Adipocyte (in vitro differentiated cells): ENCODE measurements around the gene TMEM106C.
A peak's percentile ranks its signal among the peaks of the same experiment; 100 is the strongest.

Experiments used
- DNase-seq: peaks from one replicate; pipeline ENCODE4 v3.0.0-alpha.2; 2015; ENCODE audit warnings: low read depth
- H3K27me3 ChIP-seq: replicated peaks from 2 replicates; pipeline ENCODE4 v1.7.0; 2013; ENCODE audit warnings: mild to moderate bottlenecking, low read length, moderate library complexity; ENCODE audit not compliant: control insufficient read depth, insufficient read depth
- H3K36me3 ChIP-seq: 2 replicates; pipeline ENCODE4 v1.7.0; 2013; ENCODE audit warnings: low read length, mild to moderate bottlenecking, moderate library complexity; ENCODE audit not compliant: control insufficient read depth, insufficient read depth, severe bottlenecking
- H3K4me1 ChIP-seq: 2 replicates; pipeline ENCODE4 v1.7.0; 2013; ENCODE audit warnings: mild to moderate bottlenecking, low read length, moderate library complexity; ENCODE audit not compliant: control insufficient read depth, insufficient read depth
- H3K4me3 ChIP-seq: 2 replicates; pipeline ENCODE4 v1.7.0; 2013; ENCODE audit warnings: mild to moderate bottlenecking, low read length, moderate library complexity
- H3K9ac ChIP-seq: 2 replicates; pipeline ENCODE4 v1.7.0; 2013; ENCODE audit warnings: mild to moderate bottlenecking, low read length, moderate library complexity
- H3K9me3 ChIP-seq: 2 replicates; pipeline ENCODE4 v1.7.0; 2013; ENCODE audit warnings: mild to moderate bottlenecking, low read length, moderate library complexity; ENCODE audit not compliant: control insufficient read depth

The TMEM106C gene

DNA sequence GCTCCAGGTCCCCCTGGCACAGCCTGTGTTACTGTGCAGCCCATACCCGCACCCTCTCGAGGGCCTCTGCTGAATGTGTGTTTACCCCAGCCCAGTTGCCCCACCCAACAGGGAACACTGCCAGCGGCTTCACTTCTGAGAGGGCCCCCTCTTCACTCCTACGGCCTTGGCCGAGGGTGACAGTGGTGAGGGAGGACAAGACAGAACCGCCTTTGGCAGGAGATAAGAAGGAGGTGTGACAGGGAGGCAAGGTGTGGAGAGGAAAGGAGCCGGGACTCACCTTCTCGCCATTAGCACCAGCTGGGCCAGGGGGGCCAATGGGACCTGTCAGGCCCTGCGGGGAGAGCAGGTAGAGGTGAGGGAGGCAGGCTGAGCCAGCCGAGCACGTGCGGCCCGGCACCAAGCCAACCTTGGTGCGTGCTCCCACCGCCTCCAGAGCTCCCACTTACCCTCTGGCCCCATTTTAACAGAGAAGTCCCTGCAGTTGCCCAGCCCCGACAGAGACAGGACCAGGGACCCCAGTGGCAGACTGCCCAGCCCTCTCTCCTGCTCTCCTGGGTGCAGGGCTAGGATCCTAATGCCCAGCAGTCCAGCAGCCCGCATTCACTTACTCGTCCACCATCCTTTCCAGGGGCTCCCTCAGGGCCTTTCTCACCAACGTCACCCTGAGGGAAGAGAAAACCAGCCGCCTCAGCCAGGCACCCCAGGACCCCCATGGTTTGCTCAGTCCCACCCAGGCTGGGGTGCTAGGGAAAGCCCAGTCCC is 18.3 kb downstream of the TMEM106C start:
- Histone ChIP-seq H3K4me1 (no peaks in the 10 kb centered on the region), H3K27me3 (peaks cover 69% of the 10 kb centered on the region), H3K4me3 (no peak overlapping the region), H3K36me3 (no peaks in the 10 kb centered on the region), H3K9ac (no peak overlapping the region), H3K9me3 (peaks cover 11% of the 10 kb centered on the region)
- DNase-seq: no peak

DNA sequence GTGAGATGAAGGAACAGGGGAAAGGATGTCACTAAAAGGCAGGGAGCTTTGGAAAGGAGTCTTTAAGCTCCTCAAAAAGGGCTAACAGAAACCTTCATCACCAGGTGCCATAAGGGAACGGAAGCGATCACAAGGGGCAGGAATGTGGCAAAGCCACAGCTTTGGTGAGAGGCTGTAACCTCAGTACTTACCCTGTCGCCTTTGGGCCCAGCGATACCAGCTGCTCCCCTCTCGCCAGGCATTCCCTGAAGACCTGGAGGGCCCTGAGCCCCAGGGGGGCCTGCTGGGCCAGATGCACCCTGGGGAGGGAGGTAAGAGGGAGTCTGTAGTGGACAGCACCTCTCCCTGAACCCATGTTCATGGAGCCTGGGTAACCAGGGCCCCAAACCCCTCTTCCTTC is 18.9 kb downstream of the TMEM106C start:
- no peaks in the 10 kb centered on the region for H3K36me3 ChIP-seq
- H3K4me1 ChIP-seq: no peaks in the 10 kb centered on the region
- H3K9me3 ChIP-seq: peaks cover 11% of the 10 kb centered on the region
- DNase-seq: no peak
- H3K4me3 ChIP-seq: no peak overlapping the region
- H3K9ac ChIP-seq: no peak overlapping the region
- H3K27me3 ChIP-seq: peaks cover 68% of the 10 kb centered on the region

DNA sequence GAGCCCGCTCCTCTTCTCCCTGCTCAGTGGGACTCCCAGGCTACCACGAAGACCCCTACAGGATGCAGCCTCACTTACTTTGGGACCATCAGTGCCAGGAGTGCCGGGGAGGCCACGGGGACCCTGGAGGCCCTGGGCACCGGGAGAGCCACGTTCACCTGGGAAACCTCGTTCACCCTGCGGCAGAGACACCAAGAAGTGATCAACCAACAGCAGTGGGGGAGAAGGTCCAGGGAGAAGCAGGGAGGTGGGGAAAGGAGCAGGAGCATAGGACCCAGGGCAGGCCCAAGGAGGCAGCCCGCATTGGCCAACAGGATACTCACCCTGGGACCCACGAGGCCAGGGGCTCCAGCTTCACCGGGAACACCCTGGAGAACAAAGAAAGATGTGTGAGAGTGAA is 19.4 kb downstream of the TMEM106C start:
- H3K27me3 ChIP-seq: peaks cover 63% of the 10 kb centered on the region
- H3K9ac ChIP-seq: no peak overlapping the region
- H3K4me1 ChIP-seq: no peaks in the 10 kb centered on the region
- DNase-seq: no peak
- peaks cover 11% of the 10 kb centered on the region for H3K9me3 ChIP-seq
- no peaks in the 10 kb centered on the region for H3K36me3 ChIP-seq
- no peak overlapping the region for H3K4me3 ChIP-seq

DNA sequence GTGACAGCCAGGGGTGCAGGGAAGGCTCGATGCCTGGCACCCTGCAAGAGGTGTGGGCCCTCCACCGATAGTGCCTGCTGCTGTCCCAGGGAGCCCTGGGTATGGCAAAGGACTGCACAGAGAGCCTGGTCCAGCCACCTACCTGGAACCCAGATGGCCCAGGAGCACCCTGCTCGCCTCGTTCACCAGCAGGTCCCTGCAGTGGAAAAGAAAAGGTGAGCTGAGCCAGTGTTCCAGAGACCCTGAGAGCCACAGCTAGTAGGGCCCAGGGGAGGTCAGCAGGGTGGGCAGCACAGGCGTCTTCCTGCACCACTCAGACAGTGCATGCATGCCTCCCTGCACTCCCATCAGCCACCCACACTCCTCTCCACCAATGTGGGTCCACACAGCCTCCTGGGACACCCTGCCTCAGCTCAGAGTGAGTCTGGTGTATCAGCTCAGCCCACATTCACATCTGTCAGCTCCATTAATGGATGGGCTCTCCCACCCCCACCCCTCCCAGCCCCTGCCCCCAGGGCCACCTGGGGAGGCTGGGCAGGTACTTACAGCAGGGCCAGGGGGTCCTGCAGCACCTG is 20.2 kb downstream of the TMEM106C start:
- no peaks in the 10 kb centered on the region for H3K4me1 ChIP-seq
- DNase-seq: no peak
- H3K9ac ChIP-seq: no peak overlapping the region
- no peaks in the 10 kb centered on the region for H3K36me3 ChIP-seq
- peaks cover 58% of the 10 kb centered on the region for H3K27me3 ChIP-seq
- H3K9me3 ChIP-seq: peaks cover 6% of the 10 kb centered on the region
- H3K4me3 ChIP-seq: no peak overlapping the region

DNA sequence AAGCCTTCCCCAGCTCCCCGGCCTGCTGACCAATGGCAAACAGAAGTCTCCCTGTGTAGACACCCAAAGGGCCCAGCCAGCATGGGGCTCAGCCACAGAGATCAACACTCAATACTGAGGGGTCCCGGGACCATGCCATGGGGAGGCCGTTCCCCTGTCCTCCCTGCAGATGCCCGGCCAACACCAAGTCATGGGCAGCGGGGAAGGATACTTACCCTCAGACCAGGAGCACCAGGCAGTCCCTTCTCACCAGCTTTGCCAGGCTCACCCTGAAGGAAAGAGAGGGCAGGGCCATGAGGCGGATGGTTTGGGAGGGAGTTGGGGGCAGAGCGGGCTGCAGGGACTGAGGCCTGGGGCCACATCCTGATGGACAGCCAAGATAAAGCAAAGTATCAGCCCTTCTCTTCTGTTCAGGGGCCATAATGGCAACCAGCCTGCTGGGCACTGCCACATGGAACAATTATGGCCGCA is 21.0 kb downstream of the TMEM106C start:
- Histone ChIP-seq H3K9me3 (no peaks in the 10 kb centered on the region), H3K4me3 (no peak overlapping the region), H3K27me3 (peaks cover 58% of the 10 kb centered on the region), H3K4me1 (no peaks in the 10 kb centered on the region), H3K36me3 (no peaks in the 10 kb centered on the region), H3K9ac (no peak overlapping the region)
- DNase-seq: no peak

DNA sequence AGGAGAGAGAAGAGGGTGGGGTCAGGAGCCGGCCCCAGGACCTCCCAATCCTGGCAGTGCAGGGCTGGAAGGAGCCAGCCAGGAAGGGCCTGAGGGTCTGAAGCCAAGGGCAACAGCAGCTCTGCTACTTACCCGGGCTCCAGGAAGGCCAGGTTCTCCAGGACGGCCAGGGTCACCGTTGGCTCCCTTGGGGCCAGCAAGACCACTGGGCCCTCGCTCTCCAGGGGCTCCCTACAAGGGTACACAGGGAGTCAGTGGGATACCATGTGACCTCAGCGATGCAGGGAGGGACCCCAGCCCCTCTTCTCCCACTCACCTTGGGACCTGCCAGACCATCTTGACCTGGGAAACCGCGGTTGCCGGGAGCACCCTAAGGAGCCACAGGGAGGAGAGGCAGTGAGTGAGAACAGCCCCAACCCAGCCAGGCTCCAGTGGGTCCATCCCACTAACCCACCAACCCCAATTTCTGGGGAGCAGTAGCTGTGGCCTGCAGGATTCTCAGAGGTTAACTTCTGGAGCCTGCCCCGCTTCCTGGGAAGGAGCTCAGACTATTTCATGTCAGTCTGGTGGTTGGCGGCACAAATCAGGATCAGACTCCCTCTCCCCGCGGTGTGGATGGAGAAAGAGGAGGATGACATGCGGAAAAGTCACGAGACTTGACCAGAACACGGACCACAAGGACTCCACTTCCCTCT is 22.3 kb downstream of the TMEM106C start:
- H3K4me1 ChIP-seq: no peaks in the 10 kb centered on the region
- no peaks in the 10 kb centered on the region for H3K9me3 ChIP-seq
- H3K27me3 ChIP-seq: peaks cover 48% of the 10 kb centered on the region
- H3K36me3 ChIP-seq: no peaks in the 10 kb centered on the region
- no peak for DNase-seq
- H3K4me3 ChIP-seq: no peak overlapping the region
- H3K9ac ChIP-seq: no peak overlapping the region

DNA sequence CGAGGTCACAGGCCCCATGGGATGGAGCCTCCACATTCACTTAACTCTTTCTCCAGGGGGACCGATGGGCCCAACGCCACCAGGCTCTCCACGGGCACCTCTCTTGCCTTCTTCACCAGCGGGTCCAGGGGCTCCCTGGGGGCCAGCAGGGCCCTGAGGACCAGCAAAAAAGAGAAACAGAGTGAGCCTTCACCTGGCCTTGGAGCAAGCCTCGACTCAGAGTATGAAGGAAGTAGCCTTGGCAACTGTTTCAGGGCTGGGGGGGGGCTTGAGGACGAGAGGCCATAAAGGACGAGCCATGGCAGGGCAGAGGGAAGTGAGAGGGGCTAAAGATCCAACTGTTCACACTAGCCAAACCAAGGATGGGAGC is 22.9 kb downstream of the TMEM106C start:
- Histone ChIP-seq H3K4me1 (no peaks in the 10 kb centered on the region), H3K36me3 (no peaks in the 10 kb centered on the region), H3K9ac (no peak overlapping the region), H3K4me3 (no peak overlapping the region), H3K27me3 (peaks cover 42% of the 10 kb centered on the region), H3K9me3 (no peaks in the 10 kb centered on the region)
- DNase-seq: no peak

DNA sequence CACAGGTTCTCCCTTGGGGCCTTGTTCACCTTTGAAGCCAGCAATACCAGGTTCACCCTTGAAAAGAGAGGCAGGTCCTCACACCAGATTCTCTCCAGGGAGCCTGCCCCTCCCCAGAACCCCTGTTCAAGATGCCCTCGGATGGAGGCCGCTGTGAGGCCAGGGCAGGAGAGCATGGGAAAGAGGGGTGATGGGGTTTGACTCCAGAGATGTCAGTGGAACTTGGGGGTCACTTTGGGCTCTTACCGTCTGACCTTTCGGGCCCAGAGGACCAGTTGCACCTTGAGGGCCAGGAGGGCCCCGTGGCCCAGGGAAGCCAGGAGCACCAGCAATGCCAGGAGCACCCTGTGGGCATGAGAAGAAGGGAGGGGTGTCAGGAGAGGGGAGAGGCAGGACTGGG is 23.4 kb downstream of the TMEM106C start:
- no peaks in the 10 kb centered on the region for H3K36me3 ChIP-seq
- no peaks in the 10 kb centered on the region for H3K9me3 ChIP-seq

DNA sequence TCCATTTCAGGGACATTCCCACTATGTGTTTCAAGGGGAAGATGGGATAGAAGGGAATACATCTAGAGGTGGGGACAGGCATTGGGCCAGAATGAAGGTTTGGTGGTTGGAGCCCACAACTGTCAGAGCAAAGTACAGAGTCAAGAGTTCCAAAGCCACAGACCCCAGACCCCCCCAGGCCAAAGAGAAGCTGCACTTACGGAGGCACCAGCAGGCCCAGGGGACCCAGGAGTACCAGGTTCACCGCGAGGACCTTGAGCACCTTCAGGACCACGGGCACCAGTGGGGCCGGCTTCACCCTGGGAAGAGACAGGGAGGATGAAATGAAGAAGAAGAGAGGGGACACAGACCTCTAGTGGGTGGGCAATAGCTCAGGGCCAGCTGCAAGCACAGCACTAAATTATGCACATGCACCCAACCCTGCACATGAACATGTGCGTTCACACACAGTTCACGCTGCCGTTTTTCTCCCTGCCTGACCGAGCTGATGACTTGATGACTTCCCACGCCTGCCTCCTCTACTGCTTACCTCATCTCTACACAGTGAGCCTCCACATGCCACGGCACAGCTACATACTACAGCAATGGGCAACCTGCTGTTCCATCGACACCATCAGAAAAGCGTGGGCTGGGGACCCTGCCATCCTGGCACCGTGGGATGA is 24.1 kb downstream of the TMEM106C start:
- no peak for DNase-seq
- H3K27me3 ChIP-seq: peaks cover 40% of the 10 kb centered on the region
- no peak overlapping the region for H3K9ac ChIP-seq
- no peaks in the 10 kb centered on the region for H3K36me3 ChIP-seq
- H3K4me3 ChIP-seq: no peak overlapping the region
- H3K9me3 ChIP-seq: no peaks in the 10 kb centered on the region
- H3K4me1 ChIP-seq: no peaks in the 10 kb centered on the region

More for the DNA sequence above, 23.4 kb downstream of the TMEM106C start:
- H3K9ac ChIP-seq: no peak overlapping the region
- H3K4me1 ChIP-seq: no peaks in the 10 kb centered on the region
- no peak for DNase-seq
- peaks cover 40% of the 10 kb centered on the region for H3K27me3 ChIP-seq
- H3K4me3 ChIP-seq: no peak overlapping the region

DNA sequence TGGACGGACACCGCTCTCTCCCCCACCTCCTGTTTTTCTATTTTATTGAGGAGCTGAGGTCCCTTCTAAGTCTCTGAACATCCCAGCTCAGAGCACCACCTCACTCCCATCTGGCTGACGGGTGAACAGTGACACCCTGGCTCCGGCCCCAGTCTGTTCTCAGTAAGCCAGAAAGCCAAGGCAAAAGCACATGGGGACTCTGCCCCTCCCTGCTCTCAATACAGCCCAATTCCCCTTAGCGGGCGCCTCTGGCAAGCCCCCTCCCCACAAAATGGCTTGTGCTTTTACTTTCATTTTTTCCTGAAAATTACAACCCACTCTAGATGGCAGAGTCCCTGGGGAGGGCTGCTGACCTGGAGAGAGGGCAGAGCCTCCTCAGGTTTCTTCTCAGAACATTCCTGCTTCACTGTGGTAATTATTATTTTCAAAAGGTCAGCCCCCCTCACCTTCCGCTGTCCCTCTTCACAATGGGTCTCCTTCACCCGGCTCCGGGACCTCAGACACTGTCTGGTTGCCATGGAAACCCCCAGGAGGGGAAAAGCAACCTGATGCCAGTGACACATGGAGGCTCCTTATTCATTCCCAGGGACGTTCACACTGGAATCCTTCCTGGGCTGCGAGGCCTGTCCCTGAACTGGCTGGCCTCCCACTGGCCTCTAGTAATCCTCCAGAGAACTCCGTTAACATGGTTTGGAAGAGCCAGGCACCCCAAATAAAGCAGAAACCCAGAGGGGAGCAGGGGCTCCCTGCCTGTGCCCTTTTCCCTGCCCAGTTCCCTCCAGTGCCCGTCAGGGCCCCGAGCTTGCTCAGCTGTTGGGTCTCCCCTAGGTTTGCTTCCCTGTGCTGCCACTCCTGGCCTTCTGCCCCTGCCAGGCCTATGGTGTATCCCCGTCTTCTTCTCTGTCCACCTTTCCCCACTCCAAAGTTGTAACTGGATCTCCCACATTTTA is 25.0 kb downstream of the TMEM106C start:
- DNase-seq: peak; percentile 8
- Histone ChIP-seq H3K27me3 (peaks cover 41% of the 10 kb centered on the region), H3K4me3 (no peak overlapping the region), H3K36me3 (no peaks in the 10 kb centered on the region), H3K9me3 (no peaks in the 10 kb centered on the region), H3K4me1 (no peaks in the 10 kb centered on the region), H3K9ac (no peak overlapping the region)
